GM19023 (cell line): ENCODE results near the gene NRG3.
"Not testable (repeated sequence)": the region's sequence is repeated elsewhere in the genome, so short reads cannot be mapped to it uniquely, and the experiment has no call there.

Experiments
- ATAC-seq: cut with Tn5 transposase; IDR thresholded peaks from one replicate; pipeline ENCODE4 v1.9.1; 2021; ENCODE audit warnings: mild to moderate bottlenecking, moderate library complexity; ENCODE audit not compliant: unreplicated experiment

Gene NRG3

DNA sequence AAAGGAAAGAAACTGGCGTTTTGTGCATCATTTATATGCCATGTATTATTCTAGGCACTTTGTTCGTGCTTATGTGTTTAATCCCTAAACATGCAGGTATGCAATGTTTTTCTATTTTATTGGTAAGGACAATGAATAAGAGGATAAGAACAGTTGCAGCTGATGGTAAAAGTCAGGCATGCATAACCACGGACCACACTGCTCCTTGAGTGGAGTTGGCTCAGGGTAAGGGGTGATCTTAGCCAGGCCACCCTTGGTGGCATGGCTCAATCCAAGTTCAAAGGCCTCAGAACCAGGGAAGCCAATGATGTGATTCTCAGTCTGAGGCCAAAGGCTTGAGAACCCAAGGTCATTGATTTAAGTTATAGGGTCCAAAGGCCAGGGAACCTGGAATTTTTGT, 1068.1 kb downstream of the NRG3 start:
- ATAC-seq, result no peak

DNA sequence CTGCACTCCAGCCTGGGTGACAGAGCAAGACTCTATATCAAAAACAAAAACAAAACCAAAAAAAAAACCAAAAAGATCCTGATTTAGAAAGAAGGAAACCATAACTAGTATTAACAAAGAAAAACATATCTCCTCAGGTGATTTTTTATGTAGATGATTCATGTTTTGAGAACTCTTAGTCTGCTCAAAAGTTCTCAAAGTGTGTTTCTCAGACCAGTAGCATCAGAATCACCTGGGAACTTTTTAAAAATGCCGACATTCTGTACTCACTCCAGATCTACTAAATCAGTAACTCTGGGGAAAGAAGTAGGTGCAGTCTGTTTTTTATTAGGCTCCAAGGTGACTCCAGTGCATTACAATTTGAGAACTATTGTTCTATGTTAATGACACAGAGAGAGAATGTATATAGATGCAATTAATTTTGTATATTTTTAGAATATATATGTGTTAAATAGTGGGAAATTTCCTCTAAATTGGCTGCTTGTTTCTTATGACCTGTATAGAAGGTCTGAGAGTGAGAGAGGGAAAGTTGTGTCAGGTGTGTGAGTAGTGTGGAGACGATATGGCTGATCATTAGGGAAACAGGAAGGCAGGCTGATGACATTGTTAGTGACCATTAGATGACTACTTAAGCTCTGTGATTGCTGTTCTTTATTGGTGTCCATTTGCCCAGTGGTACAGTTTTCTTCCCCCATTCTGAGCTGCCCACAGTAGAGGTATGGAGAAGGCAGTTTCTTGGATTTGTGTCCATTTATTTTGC, 1075.0 kb downstream of the NRG3 start:
- no peak for ATAC-seq

DNA sequence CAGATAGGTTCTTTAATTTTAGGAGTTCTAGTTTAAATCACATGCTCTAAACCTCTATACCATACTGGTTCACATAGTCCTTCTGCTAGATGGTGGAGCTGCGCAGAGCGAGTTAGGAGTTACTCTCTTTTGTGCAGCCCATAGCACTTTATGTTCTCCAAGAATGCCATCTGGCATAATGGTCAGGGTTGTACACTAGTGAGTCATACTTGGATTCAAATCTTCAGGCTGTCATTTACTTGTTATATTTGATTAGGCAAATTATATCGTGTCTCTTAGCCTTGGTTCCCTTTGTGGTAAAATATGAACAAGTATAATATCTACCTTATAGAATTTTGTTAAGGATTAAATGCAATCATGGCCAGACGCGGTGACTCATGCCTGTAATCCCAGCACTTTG, 1078.3 kb downstream of the NRG3 start:
- no peak for ATAC-seq

DNA sequence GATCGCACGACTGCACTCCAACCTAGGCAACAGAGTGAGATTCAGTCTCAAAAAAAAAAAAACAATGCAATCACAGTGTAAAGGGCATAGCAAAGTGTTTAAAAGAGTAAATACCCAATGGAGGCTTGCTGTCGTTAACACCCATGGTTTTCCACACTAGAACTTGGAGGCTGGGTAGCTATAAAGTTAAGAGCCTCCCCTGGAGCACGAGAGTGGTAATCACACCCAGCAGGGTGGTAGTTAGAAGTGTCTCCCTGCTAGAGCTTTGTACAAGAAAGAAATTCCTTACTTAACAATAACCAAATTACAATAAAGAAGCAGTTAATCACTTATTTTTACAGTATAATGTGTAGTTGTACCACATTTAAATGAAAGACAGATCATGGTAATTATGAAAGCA, 1078.9 kb downstream of the NRG3 start:
- no peak for ATAC-seq

DNA sequence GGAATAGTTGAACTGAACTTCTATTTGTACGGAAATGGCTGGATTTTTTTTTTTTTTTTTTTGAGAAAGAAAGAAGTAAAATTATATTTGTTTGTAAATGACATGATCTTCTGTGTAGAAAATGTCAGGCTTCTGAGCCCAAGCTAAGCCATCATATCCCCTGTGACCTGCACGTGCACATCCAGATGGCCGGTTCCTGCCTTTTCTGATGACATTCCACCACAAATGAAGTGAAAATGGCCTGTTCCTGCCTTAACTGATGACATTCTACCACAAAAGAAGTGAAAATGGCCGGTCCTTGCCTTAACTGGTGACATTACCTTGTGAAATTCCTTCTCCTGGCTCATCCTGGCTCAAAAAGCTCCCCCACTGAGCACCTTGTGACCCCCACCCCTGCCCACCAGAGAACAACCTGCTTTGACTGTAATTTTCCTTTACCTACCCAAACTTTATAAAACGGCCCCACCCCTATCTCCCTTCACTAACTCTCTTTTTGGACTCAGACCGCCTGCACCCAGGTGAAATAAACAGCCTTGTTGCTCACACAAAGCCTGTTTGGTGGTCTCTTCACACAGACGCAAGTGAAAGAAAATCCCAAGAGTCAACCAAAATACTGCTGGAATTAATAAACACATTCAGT, 1085.5 kb downstream of the NRG3 start:
- not testable (repeated sequence) for ATAC-seq

DNA sequence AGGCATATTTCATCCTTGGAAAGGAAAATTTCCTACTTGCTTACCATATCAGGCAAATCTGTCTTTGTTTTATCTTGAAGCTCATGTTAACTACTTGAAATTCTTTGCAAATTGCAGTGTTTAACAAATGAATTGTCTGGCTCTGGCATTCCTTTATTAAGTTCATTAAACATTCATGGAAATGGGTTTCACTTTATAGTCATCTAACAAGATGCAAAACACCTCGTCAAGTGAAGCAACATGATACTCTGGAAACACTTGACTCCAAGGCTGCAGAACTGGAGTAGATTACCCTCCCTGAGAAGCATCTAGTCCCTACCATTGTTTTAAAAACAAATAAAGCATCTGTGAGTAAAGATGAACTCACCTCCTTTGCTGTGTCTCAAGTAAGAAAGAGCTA, 1086.9 kb downstream of the NRG3 start:
- no peak for ATAC-seq

DNA sequence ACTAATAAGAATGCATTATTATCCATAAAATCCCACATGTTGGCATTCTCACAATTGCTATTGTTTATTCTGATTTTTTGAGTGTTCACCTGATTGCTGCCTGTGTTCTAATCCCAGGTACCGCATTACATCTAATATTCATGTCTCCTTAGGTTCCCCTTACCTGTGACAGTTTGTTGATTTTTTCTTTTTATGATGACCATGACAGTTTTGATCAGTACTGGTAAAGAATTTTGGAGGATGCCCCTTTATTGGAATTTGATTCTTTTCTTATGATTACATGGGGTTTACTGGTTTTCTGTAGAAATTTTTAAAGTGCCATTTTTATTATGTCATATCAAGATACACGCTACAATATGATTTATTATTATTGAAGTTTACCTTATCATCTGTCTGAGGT, 1091.1 kb downstream of the NRG3 start:
- no peak for ATAC-seq

DNA sequence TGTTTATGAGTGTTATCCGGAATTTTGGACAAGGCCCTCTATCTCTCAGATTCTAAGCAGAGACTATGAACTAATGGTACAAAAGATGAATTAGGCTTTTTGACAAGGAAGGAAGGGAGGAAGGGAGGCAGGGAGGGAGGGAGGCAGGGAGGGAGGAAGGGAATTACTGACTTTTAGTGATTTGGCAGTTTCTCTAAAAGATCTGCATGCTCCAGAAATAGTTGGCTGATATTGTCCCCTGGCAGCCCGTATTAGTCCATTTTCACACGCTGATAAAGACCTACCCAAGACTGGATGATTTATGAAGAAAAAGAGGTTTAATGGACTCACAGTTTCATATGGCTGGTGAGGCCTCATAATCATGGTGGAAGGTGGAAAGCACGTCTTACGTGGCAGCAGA, 1093.5 kb downstream of the NRG3 start:
- no peak for ATAC-seq

DNA sequence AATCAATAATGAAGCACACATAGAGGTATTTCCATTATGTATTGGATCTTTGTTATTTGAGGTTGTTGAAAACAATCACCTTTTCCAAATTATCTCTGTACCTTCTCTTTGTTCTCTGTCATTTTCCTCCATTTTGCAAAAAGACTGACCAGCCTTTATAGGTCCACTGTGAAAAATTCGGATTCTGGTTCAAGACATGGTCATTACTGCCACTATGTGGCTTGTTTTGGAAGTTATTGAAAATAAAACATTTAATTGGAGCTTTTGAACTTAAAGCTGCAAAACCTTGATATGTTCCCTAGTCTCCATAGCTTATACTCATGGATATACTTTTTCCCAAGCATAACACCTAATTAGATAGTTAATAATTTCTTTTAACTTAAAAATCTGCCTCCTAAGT, 1094.4 kb downstream of the NRG3 start:
- no peak for ATAC-seq

DNA sequence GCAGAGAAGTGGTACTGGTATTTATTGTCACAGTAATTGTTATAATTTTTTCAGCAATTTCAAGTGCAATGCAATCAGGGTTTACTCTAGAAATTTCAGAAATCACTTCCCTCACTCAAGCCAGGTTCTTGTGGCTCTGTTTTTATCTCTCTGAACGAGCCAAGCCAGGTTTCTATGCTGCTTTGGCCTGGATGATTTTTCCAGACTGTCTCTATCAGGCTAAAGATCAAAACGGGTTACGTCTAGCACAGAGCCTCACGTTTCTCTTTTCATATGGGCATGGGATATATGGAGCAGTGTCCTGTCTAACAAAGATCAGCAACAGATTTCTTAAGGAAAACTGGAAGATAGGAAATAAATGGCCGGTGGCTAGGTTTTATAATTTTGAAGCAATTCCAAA, 1105.3 kb downstream of the NRG3 start:
- ATAC-seq, result no peak

DNA sequence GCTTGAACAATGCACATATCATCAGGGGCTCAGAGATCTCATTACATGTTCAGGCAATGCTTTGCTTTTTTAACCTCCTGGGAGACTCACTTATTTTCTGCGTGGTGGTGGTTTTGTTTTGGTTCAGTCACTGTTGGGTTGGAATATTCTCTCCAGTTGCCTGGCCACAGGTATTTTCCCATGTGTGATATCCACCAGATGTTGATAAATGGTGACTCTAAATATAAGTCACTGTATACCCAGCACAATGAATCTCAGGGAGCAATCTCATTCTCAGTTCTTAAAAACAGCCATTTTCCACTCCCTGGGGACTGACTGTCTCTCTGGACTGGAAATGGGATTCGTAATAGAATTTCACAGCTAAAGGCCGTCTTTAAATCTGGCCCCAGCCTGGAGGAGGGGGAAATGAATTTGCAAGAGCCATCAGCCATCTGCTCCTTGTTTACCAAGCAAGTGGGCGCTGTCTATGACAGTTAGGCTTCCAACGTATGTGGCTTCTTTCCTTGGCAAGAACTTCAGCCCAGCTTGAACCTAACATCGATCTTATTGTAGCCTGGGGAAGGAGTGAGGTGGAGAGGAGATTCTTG, 1106.2 kb downstream of the NRG3 start:
- no peak for ATAC-seq

DNA sequence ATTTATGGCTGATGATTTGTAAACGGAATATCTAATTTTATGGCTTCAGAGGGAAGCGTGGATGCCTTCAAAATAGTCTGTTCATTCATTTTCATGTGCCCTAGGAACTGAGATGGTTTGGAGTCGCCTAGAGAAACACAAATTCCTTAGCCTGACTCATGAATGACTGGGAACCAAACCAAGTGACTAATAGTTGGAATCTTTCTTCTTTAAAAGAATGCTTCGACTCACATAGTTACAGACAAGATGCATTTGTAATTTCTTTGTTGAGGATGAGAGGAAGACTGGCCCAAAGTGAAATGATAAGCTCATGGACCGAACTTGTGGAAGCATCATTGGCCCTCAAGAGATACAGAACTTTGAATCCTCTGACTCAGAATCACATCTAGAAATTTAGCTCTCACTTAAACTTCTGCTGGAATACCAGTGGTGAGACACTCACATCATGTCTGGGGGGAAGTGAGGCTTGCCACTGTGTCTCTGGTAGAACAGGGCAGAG, 1107.2 kb downstream of the NRG3 start:
- no peak for ATAC-seq

DNA sequence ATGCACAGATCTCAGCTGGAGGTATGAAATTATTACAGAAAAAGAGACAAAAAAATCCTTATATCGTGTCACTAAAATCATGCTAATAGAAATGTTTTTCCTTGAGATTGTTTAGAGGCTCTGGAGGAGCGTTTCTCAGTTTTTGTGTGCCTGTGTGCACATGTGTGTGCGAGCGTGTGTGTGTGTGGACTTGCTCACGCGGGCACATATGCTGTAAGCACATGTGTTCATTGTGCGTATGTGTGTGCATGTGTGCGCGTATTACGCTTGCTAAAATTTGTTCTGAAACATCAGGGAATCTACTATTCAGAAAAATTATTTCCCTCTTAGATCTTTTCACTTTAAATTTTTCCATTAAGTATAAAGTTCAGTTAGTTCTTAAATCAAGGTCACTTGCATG, 1111.2 kb downstream of the NRG3 start:
- no peak for ATAC-seq

DNA sequence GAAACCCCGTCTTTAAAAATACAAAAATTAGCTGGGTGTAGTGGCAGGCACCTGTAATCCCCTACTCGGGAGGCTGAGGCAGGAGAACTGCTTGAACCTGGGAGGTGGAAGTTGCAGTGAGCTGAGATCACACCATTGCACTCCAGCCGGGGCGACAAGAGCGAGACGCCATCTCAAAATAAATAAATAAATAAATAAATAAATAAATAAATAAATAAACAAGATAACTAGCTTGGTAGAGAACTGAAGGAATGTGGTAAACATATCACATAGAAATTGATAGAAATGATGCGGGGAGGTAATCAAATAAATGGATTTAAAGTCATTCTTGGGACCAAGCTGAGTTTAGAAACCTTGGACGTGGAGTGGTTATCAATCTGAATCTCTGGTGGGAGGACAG, 1131.5 kb downstream of the NRG3 start:
- not testable (repeated sequence) for ATAC-seq

DNA sequence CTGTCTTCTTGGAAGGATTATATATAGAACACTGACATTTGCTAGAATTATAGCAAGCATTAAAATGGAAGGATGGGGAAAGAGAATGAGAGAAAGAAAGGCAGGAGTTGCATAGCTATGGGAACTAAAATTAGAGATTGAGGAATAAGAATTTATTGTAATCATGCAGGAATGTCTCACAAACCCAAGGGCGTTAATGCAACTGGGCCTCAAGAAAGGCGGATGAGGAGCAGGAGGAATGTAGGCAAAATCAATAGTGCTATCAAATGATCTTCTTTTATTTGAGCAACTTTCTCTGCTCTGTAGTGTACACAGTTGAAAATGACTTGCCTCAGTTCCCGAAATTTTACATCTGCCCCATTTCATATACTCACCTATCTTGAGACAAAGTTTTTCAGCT, 1132.5 kb downstream of the NRG3 start:
- no peak for ATAC-seq

DNA sequence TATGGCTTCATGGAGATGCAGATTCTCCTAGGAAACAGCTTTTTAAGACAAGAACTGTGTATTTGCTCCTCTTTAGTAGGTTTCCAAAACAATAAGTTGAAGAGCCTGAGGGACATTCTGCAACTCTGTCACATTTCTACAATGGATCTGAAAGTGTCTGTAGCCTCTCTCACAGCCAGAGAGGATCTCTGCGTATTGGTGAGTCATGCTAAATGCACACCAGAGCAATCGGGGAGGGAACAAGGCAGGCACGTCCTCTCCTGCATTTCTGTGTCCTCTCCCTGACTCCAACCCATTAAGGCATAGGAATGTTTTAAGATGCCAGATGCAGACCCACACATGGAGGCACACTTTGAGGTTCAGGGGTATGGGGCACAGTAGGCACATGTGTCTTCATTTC, 1137.9 kb downstream of the NRG3 start:
- ATAC-seq, result no peak

DNA sequence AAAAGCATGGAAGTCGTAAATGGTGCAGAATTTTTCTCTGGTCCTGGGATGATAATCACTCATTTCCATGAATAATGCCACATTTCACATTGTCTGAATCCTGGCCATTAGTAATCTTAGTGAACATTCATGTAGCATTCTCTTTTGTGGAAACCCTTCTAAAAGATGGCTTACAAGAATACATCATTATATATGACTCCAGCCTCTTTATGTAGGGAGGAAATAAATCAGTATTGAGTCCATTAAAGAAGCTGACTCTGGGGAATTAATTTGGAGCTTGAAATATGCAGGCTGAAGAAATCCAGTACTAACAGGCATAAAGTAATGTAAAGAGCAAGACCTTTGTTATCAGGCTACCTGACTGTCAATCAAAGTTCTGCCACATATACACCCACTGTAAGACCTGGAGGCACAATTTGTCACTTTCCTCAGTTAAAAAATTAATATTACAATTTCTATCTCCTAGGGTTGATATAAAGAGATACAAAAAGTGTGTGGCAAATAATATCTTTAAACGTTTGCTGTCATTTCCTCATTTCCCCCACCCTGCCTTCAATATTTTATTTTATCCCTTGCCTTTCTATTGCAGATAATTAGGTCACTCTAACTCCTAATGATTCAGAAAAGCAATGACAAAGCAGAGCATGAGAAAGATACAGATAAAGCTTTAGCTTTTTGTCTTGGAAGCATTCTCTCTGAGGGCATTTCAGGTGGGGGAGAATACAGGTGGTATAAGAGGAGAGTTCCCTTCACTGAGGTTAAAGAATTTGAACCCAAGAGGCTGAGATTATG, 1142.3 kb downstream of the NRG3 start:
- ATAC-seq, result no peak

DNA sequence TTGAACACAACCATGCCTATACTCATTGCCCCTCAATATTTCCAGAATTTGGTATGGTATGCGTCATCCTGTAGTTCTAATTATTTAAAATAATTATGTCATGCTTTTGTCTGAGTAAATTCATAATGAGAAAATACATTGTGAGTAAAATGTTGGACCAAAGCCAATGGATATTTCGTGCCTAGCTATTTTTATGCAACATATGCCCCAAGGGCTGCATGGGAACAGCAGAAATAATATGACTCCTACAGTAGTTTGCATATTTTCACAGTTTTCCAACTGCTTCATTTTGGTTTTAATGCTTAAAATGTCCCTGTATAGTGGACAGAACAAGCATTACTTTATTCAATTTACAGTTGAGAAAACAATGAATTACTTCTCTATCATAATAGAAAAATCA, 1148.7 kb downstream of the NRG3 start:
- ATAC-seq, result no peak
